LHCN-M2 (cell line): ENCODE results near the gene MEA1. TPM values are rescaled to one million over a fixed set of nuclear protein-coding genes. Genes with fewer than 3 reads are reported as not detected.

Experiments
- DNase-seq: peaks from one replicate; pipeline ENCODE4 v3.0.0-alpha.2; 2012; ENCODE audit warnings: low read depth
- total RNA-seq: library from RNA; depleted of rRNA; stranded (reverse); fragments of >200 nt; gene quantifications from 2 replicates; pipeline ENCODE4 v1.2.3, GENCODE V29; 2014

The MEA1 gene
- total RNA-seq, 1 experiment from 2014 or later = 116 TPM

DNA sequence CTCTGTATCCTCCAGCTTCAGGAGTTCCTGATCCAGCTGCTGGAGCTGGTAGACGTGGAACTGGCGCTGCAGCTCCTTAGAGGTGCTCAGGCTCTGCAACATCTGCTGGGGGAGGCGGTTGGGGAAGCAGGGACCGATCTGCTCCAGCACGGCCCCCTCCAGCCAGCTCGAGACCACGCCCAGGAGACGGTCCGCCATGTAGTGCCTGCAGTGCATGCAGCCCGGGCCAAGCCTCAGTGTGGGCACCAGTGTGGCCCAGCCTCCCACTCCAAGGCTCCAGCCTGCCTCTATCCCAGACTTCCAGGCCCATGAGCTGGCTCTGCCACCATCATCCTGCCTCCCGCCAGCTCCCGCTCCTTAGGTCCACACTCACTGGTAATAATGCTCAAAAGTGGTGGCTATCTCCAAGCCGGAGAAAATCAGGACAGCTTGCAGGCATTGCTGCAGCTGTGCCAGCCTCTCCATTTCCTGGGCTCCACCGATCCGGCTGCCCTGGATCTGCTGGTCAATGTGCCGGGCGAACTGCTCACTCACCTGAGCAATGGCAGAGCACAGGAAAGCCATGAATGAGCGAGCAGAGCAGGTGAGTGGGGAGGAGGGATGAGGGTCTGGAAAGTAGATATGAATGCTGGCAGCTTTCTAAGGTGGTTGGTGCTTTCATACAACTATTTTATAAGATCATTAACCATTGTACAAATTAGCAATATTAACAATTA lies 27.0 kb upstream of the MEA1 start:
- no peak for DNase-seq

DNA sequence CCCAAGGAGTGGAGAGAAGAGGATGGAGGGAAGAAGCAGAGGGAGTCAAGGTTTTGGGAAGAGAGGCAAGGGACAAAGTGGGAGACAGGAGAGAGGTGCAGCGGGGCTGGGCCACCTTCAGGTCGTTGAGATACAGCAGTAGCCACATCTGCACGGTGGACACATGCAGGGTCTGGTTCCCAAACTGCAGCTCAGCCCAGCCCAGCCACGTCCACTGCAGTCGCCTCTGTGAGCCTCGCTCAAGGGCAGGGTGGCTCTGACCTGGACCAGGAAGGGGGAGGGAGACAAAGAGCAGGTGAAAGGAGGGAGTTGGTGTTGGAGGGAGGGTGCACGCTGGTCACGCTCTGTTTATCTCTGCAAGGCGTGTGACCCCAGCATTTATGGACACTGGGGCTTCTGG lies 25.0 kb upstream of the MEA1 start:
- no peak for DNase-seq

DNA sequence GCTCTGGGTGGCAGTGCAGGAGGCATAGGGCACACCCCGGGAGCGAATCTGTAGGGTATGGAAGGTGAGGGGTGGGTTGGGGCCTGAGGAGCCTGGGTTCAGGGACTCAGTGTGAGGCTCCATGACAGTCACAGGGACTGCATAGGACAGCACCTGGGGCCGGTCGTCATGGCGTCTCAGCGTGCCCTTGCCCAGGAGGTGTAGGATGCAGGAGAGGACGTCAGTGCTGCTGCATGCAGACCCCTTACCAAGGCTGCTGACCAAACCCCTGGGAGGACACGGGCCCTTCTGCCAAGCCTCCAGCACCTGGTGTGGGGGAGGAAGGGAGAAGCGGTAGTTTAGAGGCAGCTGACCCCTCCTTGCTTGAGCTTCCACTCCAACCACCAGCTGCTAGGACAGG lies 24.0 kb upstream of the MEA1 start:
- DNase-seq = no peak

DNA sequence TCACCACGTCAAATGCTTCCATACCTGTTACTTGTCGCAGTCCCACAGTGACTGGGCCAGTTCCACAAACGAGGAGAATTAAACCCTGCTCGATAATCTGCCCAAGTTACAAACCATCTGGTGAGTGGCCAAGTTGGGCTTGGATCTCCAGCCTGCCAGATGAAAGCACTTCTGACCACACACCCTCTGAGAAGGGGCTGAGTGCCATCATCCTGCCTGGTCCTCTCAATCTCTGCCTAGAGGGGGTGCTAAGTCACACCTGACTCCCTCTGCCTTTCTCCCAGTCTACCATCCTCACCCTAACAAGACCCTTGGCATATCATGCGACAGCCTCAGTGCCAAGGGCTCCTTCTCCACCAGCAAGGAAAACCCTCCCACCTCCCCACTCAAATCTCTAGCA lies 23.5 kb upstream of the MEA1 start:
- DNase-seq = no peak

DNA sequence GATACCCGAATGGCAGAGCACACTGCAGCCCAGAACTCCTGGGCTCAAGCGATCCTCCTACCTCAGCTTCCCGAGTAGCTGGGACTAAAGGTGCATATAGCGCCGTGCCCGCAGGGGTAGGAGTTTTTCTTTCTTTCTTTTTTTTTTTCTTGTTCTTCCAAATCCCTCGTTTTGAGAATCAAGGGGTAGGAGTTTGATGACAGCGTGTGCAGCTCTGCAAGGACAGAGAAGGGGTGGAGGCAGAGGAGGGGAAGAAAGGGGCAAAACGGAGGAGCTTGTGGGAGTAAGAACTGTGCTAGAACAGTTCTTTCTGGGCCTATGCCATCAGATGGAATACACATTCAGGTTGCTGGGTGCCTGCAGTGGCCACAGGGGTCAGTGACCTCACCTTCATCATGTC lies 23.0 kb upstream of the MEA1 start:
- no peak for DNase-seq

DNA sequence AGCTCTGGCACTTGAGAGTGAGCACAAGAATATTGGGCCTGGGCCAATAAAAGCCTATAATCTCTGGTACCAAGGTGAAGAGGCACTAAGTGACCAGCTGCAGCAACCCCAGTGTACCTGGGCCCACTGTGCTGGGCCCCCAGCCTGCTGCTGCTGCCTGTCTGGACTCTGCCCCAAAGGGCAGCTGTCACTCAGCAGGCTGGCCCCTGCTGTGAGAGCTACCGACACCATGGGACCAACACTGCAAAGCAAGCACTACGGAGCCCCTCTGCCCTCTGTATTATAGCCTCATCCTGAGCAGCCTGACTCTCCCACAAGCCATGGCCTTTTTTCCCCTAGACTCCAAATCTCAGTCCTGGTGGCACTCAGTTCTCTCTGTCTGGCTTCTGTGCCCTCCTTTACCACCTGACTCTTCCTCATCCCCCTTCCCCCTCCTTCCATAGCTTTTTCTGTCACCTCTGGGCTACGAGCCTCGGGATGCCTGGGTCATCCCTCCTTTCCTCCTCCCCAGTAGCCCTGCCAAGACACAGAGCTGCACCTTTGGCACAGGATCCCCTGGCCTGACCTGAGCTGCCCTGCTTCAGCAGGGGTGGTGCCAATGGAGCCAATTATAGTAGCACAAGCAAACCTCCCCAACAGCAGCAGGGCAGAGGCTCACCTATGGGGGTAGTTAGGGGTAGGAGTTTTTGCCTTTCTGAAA lies 21.9 kb upstream of the MEA1 start:
- DNase-seq = no peak

DNA sequence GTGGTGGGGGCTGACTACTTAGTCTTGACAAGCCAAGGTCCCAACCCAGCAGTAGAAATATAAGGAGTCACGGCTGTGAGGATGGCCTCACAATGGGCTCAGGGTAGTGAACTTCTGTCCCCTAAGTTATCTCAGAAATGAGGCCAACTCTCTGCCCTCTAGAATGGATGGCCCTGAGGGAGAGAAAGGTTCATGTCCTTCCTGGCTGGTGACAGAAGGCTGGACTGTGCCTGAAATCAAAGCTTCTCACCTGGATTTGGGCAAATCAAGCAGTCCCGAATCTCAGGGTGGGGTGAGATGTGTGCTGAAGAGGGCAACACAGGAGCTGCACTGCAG lies 20.4 kb upstream of the MEA1 start:
- DNase-seq = no peak

DNA sequence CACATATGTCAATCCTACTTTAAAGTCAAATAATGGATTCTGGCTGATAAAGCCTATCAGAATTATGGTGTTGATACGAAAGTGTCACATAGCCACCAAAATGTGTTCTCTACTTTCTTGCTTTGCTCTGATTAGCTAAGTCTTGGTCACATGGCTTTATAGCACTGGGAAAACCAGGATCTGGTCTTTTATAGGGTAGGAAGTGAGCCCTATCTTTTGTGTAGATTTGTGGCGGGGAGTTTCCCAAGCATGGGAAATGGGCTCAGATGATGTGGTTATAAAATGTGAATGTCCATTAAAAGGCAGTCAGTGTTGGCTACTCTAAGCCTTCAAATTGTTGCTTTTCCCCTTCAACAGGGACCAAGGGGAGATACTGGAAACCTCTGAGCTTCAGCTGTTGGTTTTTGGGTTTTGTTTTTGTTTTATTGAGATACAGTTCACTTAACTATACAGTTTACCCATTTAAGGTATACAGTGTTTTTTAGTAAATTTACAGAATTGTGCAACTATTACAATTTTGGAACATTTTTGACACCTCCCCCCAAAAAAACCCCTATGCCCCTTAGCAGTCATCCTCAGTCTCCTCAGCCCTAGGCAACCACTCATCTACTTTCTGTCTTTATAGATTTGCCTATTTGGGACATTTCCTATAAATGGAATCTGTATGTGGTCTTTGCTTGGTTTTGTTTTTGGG lies 19.9 kb upstream of the MEA1 start:
- no peak for DNase-seq

DNA sequence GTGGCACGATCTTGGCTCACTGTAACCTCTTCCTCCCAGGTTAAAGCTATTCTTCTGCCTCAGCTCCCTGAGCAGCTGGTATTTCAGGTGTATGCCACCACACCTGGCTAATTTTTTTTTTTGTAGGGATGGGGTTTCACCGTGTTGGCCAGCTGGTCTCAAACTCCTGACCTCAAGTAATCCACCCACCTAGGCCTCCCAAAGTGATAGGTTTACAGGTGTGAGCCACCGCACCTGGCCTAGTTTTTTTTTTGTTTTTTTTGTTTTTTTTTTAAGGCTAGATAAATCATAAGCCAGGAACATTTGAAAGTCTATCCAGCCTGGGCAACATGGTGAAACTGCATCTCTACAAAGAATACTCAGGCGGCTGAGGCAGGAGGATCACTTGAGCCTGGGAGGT lies 18.6 kb upstream of the MEA1 start:
- DNase-seq = no peak

DNA sequence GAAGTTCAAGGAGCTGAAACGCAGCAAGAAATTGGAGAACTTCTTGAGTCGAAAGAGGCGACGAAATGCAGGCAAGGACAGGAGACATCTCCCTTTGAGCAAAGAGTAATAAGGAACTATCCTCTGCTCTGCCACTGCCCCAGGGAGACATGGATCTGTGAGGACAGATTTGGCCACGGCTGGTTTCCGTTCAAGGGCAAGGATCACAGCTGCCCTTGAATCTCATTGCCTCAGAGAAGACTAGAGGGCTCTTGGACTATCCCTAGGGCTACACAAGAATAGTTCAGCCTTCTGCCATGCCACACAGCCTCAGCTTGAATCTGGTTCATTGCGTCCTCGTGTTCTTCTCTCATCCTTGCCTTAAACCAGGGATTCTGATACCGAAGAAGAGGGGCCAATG lies 15.4 kb upstream of the MEA1 start:
- no peak for DNase-seq

DNA sequence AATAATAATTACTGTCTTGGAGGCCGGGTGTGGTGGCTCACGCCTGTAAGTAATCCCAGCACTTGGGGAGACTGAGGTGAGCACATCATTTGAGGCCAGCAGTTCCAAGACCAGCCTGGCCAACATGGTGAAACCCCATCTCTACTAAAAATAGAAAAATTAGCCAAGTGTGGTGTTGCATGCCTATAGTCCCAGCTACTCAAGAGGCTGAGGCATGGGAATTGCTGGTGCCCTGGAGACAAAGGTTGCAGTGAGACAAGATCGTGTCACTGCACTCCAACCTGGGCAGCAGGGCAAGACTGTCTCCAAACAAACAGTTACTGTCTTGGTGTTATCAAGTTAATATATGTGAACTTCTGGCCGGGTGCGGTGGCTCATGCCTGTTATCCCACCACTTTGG lies 12.6 kb upstream of the MEA1 start:
- DNase-seq = no peak

DNA sequence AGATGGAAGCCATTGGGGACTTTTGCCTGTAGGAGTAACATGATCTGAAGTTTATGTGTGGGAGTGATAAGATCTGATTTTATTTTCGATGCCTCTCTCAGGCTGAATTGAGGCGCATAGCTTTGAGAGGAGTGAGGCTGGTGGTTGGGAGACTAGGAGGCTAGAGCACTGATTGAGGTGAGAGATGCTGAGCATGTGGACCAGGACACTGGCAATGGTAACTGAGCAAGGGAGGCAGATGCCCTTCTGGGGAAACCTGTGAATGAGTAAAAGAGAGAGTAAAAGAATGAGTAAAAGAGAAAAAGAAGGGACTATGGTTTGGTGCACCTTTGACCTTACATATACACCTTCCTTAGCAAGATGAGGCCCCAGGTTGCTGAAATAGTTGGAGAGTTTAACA lies 10.7 kb upstream of the MEA1 start:
- no peak for DNase-seq

DNA sequence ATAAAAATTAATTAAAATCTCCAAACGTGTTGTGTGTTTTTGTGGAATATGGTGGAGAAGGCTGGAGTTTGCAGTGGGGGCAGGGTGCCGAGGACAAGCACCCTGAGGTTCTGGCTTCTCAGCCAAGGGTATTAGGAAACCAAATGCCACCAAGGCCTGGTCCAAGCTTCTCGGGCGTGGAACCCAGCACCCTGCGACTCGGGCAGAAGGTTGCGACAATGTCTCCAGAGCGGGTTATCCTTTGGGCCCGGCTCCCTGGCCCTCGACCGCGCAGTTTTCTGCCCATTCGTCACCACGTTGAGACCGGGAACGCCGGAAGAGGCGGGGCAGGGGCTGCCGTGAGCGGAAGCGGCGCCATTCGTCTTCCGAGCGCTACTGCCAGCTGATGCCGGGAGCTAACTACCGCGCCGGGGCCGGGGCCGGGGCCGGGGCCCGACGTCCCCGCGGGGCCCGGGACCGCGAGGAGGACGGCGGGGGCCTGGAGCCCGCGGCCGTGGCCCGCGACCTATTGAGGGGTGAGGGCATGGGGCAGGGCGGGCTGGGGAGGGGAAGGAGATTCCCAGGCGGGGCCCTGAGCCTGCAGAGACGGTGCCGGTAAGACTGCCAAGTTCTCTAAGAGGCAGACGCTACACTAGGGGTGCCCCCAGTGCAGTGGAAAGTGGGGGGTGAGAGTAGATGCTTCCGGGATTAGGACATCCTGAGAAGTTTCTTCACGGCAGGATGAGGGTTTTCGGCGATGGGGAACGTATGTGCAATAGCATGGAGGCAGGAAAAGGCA lies 7.7 kb upstream of the MEA1 start, which contains the start of gene RRP36:
RRP36 (plus strand) TSS at position 354 of the 778 bp plus-strand sequence; CDS start at position 386, 32 bp downstream.
- peak; percentile 68 for DNase-seq

DNA sequence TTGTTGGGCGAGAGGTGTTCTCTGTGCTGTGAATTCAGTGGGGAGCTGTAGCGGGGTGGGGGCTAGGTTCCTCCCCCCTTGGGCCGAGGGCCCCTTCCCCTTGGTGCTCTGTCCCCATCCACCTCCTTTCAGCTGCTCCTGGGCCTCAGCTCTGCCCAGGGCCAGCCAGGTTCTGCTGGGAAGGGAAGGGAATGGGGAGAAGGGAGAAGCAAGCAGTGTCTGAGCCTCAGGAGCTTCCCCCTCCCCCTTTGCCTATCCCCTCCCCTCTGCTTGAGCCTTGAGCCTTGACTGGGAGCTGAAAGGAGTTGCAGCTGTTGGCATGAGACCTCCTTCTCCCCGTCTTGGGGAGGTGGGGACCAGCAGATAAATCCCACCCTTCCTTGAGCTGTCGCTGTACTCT lies 7.1 kb upstream of the MEA1 start:
- peak; percentile 45 for DNase-seq

DNA sequence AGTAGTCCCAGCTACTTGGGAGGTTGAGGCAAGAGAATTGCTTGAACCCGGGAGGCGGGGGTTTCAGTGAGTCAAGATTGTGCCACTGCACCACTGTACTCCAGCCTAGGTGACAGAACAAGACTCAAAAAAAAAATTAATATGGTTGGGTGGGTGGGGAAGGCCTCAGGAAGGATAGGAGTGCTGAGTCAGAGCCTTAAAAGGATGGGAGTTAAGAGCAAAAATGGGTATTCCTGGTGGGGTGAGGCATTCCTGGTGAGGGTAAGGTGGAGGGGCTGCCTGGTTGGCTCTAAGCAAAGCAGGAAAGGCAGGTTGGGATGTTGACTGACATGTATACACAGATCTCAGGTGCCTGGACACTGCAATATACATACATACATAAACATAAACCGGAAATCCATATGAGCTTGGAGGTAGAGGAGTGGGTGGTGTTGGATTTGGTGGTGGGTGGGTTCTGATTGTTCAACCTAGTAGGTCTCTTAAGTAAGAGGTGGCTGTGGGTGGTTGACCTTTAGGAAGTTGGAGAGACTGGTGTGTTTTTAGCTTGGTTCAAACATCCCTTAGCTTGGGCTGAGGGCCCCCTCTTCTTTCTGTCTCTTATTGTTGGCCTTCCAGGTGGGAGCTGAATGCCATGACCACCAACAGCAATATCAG lies 6.4 kb upstream of the MEA1 start:
- no peak for DNase-seq

DNA sequence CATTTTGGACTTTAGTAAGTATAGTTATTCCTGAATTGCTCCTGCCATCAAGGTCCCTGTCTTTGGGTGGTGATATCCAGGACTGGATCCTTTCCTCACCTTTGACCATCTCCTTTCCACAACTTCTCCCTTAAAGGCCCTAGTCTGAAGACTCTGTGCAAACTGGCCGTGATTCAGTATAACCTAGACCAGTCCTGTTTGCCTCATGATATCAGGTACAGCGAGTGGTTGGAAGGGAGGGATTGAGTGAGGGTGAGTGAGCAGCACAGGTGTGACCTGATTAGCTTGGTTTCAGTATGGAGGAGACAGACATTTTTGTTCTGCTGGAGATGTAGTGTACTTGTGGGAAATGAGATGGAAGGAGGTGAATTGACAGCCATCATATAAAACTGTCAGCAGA lies 5.4 kb upstream of the MEA1 start:
- DNase-seq = no peak

DNA sequence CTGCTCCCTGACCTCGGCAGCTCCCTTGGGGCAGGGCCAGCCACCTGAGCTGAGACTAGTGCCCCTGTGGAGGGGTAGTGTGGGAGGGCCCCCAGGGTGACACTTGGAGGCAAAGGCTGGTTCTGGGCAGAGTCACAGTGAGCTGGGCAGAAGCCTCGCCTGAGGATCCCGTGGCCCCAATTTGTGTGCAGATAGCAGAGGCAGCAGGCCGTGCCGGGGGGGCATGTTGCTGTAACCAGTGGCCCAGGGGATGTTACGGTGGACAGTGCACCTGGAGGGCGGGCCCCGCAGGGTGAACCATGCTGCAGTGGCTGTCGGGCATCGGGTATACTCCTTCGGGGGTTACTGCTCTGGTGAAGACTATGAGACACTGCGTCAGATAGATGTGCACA lies 3.2 kb upstream of the MEA1 start:
- DNase-seq = no peak

DNA sequence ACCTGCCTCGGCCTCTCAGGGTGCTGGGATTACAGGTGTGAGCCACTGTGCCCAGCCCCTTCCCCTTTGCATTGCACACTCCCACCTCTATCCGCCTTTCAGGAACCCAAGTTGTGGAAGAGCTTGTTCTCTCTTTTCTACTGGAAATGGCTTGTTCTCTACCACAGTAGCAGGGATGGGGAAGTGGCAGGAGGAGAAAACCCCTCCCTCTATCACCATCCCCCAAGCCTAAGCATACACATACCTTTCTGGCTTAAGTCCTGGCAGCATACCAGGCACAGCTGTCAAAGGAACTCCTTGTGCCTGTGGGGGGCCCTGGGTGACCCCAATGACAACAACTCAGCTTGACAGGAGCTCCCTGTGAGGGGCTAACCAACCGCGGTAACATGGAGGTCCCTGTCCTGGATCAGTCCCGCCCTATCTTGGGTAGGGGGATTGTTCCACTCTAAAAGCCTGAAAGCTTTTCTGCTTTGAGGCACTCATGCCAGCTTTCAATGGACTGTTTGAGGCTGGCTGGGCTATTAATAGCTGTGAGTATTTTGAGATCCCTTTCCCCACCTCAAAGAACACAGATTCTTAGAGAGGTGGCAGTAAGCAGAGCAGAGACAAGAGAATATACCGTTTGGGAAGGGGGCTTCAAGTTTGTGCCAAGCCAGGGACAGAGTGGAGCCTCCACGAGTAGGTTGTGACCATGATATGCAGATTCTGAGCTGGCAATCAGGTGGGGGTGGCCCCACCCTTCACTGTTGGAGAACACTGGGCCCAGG lies 2.6 kb upstream of the MEA1 start:
- DNase-seq = no peak

DNA sequence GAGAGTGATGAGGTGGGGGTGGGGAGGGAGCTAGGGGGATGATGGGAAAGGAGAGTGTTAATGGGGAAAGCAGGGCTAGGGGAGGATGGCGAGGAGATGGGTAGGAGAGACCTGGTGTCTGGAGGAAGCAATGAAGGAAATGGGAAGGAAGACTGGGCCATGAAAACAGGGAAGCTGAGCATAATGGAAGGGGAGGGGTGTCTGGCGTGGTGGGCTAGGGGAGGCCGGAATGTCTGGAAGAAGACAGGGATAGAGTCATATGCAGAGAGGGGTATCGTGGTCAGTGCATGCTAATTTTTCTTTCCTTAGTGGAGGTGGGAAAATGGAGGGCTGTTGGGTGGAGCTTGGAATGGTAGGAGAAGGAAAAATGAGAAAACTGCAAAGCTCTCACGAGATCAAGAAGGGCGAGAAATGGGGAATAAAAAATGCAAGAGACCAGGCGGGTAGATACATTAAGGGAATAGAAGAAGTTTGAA lies 726 bp upstream of the MEA1 start:
- DNase-seq = peak; percentile 26

DNA sequence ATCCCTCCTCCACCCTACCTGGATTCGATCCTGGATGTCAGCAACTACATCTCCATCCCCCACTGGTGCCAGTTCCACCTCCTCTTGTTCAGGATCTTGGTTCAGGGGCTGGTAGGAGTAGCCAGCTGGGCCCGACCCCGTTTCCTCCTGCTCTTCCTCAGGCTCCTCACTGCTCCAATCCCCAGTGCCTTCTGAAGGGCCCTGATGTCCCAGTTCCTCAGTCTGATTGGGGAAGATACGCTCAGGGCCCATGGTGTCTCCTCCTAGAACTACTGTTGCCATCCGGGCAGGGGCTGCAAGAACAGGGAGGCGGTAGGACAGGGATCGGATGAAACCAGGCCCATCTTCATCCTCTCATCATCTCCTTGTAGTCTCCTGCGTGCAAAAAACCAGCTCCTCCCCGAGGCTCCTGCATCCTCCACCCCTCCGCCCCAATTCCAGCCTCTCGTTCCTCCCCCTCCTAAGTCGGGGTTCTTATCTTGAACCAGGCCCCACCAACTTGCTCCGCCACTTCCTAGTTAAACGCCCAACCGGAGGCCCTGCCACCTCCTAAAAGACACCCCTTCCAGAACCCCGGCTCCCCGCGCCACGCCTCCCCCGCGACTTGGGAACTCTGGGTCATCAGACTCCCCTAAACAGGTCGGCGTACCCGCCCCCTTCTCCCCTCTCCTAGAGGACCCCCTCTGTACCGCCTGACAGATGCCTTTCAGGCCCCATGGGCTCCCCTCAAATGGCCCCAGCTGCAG lies 476 bp downstream of the MEA1 start:
- no peak for DNase-seq
